Heart left ventricle (tissue), 13 donors: ENCODE data around the gene ITGBL1.

Experiments
- CTCF ChIP-seq, 12 donors: fragments of 200-600 bp; sonication (generic) in 4 of 12; IDR thresholded peaks; one replicate each; pipeline versions ENCODE4 v1.5.0 to v1.8.0; 2018 to 2022; ENCODE audit warnings: antibody characterized with exemption in 12 of 12, mild to moderate bottlenecking in 5 of 12
- POLR2A ChIP-seq, 2 donors: fragments of 450-650 bp; IDR thresholded peaks; one replicate each; pipeline ENCODE4 v1.6.1; 2017; ENCODE audit warnings: antibody characterized with exemption in 2 of 2, mild to moderate bottlenecking in 2 of 2, moderate library complexity in 2 of 2
- donor health status: ischemic (EF 13 %, LVEDD 7.1; RV severe dilation, severe dysfunction).
- donor health status: DM: no; HTN: yes; CAD: no.
- donor health status: DM: no; HTN: no; CAD: no.
- donor health status: ischemic (EF 25% LVEDD 6.9; RV normal size, moderate dysfunction).
- donor health status: ischemic (EF 25% LVEDD 5.7; RV mildly dilated, moderate dysfunction).
- donor health status: ischemic (EF 35%, LVEDD 5.7; RV mildly dilated, moderate dysfunction).
- donor health status: nonischemic (EF 11% LVEDD 7.7; RV severe dilation, severe dysfunction).
- donor health status: DM: yes; HTN: yes; CAD: no.
- donor health status: PGD.
- donor health status: ischemic (EF 29% LVEDD 5.4; RV normal size, mild dysfunction).
- donor health status: nonischemic (EF 23%, LVEDD 6.1; RV moderate dilation, normal function).

- TF ChIP-seq POLR2A (IDR thresholded peaks at IDR 0.05) (no peak), CTCF (IDR thresholded peaks at IDR 0.05) (no peak)
These were observed 238.9 kb downstream of the ITGBL1 start for GRCh38 chr13:101691341-101691860.
